Endothelial cell of umbilical vein (primary cell): Measurements from ENCODE around the gene CACNA1C.

ENCODE experiments used
- EZH2 ChIP-seq: IDR thresholded peaks from 2 replicates; pipeline ENCODE4 v1.6.1; 2012; ENCODE audit warnings: borderline replicate concordance, low read depth, mild to moderate bottlenecking, moderate library complexity, low read length, inconsistent platforms; ENCODE audit not compliant: severe bottlenecking
- GATA2 ChIP-seq: IDR thresholded peaks from 2 replicates; pipeline ENCODE4 v1.7.0; 2011; ENCODE audit warnings: low read depth, mild to moderate bottlenecking, moderate library complexity, mixed read lengths, low read length; ENCODE audit not compliant: insufficient read length, insufficient read depth
- MYC ChIP-seq: IDR thresholded peaks from one replicate; pipeline ENCODE4 v1.6.1; 2011; ENCODE audit warnings: mild to moderate bottlenecking, low read depth, low read length
- POLR2A ChIP-seq: IDR thresholded peaks from 2 replicates; pipeline ENCODE4 v1.6.1; 2012; ENCODE audit warnings: low read depth, mild to moderate bottlenecking, control low read depth, low read length
- POLR2AphosphoS5 ChIP-seq: IDR thresholded peaks from 2 replicates; pipeline ENCODE4 v1.6.1; 2012; ENCODE audit warnings: low read depth, mild to moderate bottlenecking, control low read depth, low read length, moderate library complexity; ENCODE audit not compliant: insufficient read depth
- TF ChIP-seq, protein P1 (sequence below), 2 donors: IDR thresholded peaks; 1 replicate in 1 of 2; 2 replicates in 1 of 2; pipeline ENCODE4 v1.5.1; 2011; ENCODE audit warnings: low read length in 2 of 2, mild to moderate bottlenecking in 2 of 2, moderate library complexity in 2 of 2, control low read depth in 1 of 2, inconsistent platforms in 1 of 2, low read depth in 1 of 2; ENCODE audit not compliant: insufficient read depth in 1 of 2; ENCODE audit errors: extremely low read depth in 1 of 2

DNA sequence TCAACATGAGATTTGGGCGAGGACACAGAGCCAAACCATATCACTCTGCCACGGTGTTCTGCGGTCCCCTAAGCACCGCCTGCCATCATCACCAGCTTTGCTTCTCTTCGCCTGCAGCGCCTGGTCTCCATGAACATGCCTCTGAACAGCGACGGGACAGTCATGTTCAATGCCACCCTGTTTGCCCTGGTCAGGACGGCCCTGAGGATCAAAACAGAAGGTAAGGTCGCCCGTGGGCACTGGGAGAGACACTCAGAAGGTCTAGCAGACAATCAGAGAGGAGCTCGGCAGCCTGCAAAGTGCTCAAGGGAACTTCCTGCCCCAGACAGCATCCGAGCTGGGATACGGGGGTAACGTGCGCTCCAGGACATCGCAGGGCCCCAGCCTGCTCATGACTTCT, 616.0 kb downstream of the CACNA1C start:
- TF ChIP-seq, protein P1, sequence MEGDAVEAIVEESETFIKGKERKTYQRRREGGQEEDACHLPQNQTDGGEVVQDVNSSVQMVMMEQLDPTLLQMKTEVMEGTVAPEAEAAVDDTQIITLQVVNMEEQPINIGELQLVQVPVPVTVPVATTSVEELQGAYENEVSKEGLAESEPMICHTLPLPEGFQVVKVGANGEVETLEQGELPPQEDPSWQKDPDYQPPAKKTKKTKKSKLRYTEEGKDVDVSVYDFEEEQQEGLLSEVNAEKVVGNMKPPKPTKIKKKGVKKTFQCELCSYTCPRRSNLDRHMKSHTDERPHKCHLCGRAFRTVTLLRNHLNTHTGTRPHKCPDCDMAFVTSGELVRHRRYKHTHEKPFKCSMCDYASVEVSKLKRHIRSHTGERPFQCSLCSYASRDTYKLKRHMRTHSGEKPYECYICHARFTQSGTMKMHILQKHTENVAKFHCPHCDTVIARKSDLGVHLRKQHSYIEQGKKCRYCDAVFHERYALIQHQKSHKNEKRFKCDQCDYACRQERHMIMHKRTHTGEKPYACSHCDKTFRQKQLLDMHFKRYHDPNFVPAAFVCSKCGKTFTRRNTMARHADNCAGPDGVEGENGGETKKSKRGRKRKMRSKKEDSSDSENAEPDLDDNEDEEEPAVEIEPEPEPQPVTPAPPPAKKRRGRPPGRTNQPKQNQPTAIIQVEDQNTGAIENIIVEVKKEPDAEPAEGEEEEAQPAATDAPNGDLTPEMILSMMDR (IDR thresholded peaks at IDR 0.05; ENCODE audit: extremely low read depth in 1 of 2, insufficient read depth in 1 of 2, low read depth in 1 of 2, low read length in 2 of 2): no peak
- TF ChIP-seq POLR2AphosphoS5 (no peak), POLR2A (no peak), EZH2 (no peak), GATA2 (no peak), MYC (no peak)
